ENCODE measurements around the gene SYTL3.

DNA sequence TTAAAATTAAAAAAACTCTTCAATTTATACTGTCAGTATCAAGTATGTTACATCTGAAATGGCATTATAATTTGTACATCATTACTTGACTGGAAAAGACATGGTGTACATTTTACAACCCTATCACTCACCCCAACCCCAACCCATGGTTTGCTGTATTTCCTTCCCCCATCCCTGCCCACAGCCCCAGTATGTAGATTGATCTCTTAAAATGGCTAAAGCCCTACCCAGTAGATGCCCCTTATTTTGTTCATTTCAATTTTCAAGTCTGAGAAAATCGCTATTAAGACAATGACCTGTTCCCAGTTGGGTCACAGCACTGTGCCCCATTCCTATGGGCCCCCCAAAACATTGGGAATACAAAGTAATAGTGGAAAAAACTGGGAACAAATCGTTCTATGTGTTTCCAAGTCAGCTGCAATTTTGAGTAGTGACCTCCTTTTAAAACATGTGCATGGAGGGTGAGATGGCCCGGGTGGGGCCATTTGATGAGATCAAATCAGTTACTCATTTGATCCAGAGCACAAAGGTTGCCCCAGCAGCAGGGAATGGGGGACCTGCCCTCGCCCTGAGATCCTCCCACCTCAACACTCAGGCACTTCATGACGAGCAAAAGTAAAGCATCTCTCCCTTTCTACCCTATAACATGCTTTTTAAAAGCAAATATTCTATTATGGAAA lies 156.0 kb downstream of the SYTL3 start:
- no peak for TF ChIP-seq POLR2AphosphoS5 (IDR thresholded peaks at IDR 0.05; ENCODE audit: low read depth, low read length)
- 0 out of 2 replicates have a peak, but pooled peaks have one; percentile 27 for TF ChIP-seq POLR2A (IDR thresholded peaks at IDR 0.05; ENCODE audit: low read depth, low read length)
- TF ChIP-seq TAF1 (IDR thresholded peaks at IDR 0.05; ENCODE audit: borderline replicate concordance, low read depth, low read length), result no peak

Measured in GM12892 (cell line).